Activated CD8-positive, alpha-beta T cell treated with anti-CD3 and anti-CD28 coated beads, Interleukin-2, amount 10 ng/mL, durations not matched to agents 7 days and 5 days (primary cell): ENCODE results near the gene PCLO. TPM values are rescaled to one million over a fixed set of nuclear protein-coding genes. Genes with fewer than 3 reads are reported as not detected.
"Not testable (repeated sequence)": the region's sequence is repeated elsewhere in the genome, so short reads cannot be mapped to it uniquely, and the experiment has no call there.

Source experiments
- ATAC-seq: fragments of 150-1000 bp; cut with Tn5 transposase; one replicate; pipeline ENCODE4 v1.10.0; 2021; ENCODE audit warnings: moderate library complexity
- CTCF ChIA-PET: fragments of 350-600 bp; sonication (Branson Sonifier 250); formaldehyde crosslinking; loops from one replicate; lab custom pipeline; 2021; ENCODE audit warnings: antibody characterized with exemption; lab: Charles Lee
- POLR2A ChIA-PET: fragments of 350-600 bp; sonication (Branson Sonifier 250); formaldehyde crosslinking; loops from one replicate; lab custom pipeline; 2021; ENCODE audit warnings: antibody characterized with exemption; lab: Charles Lee
- DNase-seq: peaks from one replicate; pipeline ENCODE4 v3.0.0-alpha.2; 2020
- H3K27ac Mint-ChIP-seq: one replicate; pipeline ENCODE4 v1.8.0; 2021; ENCODE audit warnings: mild to moderate bottlenecking, mixed read lengths
- H3K27me3 Mint-ChIP-seq: one replicate; pipeline ENCODE4 v1.8.0; 2021; ENCODE audit warnings: low read depth, mixed read lengths
- H3K36me3 Mint-ChIP-seq: one replicate; pipeline ENCODE4 v1.8.0; 2021; ENCODE audit warnings: low read depth, mixed read lengths
- H3K4me1 Mint-ChIP-seq: one replicate; pipeline ENCODE4 v1.8.0; 2021; ENCODE audit warnings: low read depth, mixed read lengths
- H3K4me3 Mint-ChIP-seq: one replicate; pipeline ENCODE4 v1.8.0; 2021; ENCODE audit warnings: mild to moderate bottlenecking, mixed read lengths
- H3K9me3 Mint-ChIP-seq: one replicate; pipeline ENCODE4 v1.8.0; 2022; ENCODE audit warnings: mixed read lengths; ENCODE audit not compliant: insufficient read depth
- total RNA-seq, 2 experiments: library from RNA; stranded (reverse); gene quantifications; one replicate each; pipeline ENCODE4 v1.2.3, GENCODE V29; 2021

Gene PCLO
- total RNA-seq, 2 experiments from 2014 or later: not detected

- H3K9me3 Mint-ChIP-seq: no peaks in the 10 kb centered on the region
- CTCF ChIA-PET: interaction anchor here (0.9 kb wide), 1 partner anchor 9 kb away, joined by 3 read pairs; no protein-coding TSS in a partner anchor
- no peak for DNase-seq
- POLR2A ChIA-PET: no interaction called here
- no peak for ATAC-seq
- no peaks in the 10 kb centered on the region for H3K27me3 Mint-ChIP-seq
- no peaks in the 10 kb centered on the region for H3K36me3 Mint-ChIP-seq
- H3K4me3 Mint-ChIP-seq: no peak overlapping the region
- H3K27ac Mint-ChIP-seq: no peak overlapping the region
- no peaks in the 10 kb centered on the region for H3K4me1 Mint-ChIP-seq
Measured at GRCh38 chr7:82736633-82737032, 426.1 kb downstream of the PCLO start.

- Mint-ChIP-seq H3K27me3 (no peaks in the 10 kb centered on the region), H3K9me3 (no peaks in the 10 kb centered on the region), H3K27ac (no peak overlapping the region), H3K36me3 (no peaks in the 10 kb centered on the region), H3K4me1 (no peaks in the 10 kb centered on the region), H3K4me3 (no peak overlapping the region)
- CTCF ChIA-PET: no interaction called here
- ATAC-seq: no peak
- DNase-seq: no peak
- POLR2A ChIA-PET: no interaction called here
Measured at GRCh38 chr7:82732677-82733076, 430.0 kb downstream of the PCLO start.

DNA sequence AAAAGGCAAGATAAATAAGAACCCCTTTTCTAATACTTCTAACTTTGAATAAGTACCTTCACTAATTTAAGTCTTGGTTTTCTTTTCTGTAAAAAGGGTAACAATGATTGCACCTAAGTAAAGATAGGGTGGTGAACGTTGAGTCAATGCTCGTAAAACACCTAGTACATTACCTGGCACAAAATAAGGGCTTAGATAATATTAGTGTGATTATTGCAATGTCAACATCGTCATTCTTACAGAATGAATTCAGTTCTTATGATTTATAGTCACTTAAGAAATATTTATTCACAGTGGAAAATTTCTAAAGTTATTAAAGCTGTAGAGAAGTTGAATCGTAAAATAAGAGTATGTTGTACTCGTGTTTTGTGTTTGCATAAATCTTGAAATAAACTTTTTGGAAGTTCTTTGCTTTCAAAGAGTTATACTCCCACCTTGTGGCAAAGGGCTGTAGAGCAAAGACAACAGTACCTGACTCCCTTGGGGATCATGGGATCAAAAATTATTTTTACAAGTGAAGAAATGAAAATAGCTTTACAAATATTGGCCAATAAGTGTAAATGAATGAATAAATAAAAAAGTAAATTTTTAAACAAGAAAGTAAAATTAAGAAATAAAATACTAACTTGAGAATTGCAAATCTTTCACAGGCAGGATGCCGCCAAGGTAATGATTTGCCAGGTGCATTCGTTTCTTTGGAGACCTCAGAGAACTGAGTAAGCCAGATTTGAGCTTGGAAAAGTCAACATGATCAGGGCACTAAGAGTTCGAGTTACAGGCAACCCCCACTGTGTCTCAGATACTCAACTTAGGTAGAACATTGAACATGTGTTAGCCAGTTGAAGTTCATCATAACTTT is 433.3 kb downstream of the PCLO start:
- H3K27ac Mint-ChIP-seq: no peak overlapping the region
- no peak for ATAC-seq
- ChIA-PET CTCF (interaction anchor here (0.9 to 1.0 kb wide), 2 partner anchors 123 to 158 kb away, joined by 3 to 4 read pairs; no protein-coding TSS in a partner anchor), POLR2A (no interaction called here)
- no peak overlapping the region for H3K4me3 Mint-ChIP-seq
- peak; percentile 24 for DNase-seq
- H3K9me3 Mint-ChIP-seq: no peaks in the 10 kb centered on the region
- H3K36me3 Mint-ChIP-seq: no peaks in the 10 kb centered on the region
- no peaks in the 10 kb centered on the region for H3K27me3 Mint-ChIP-seq
- H3K4me1 Mint-ChIP-seq: no peaks in the 10 kb centered on the region

- Mint-ChIP-seq H3K4me1 (no peaks in the 10 kb centered on the region), H3K4me3 (no peak overlapping the region), H3K9me3 (no peaks in the 10 kb centered on the region), H3K27ac (no peak overlapping the region), H3K36me3 (no peaks in the 10 kb centered on the region), H3K27me3 (no peaks in the 10 kb centered on the region)
- ATAC-seq (no peak), DNase-seq (no peak)
- CTCF ChIA-PET: no interaction called here
- POLR2A ChIA-PET: no interaction called here
Measured at GRCh38 chr7:82726038-82726800, 436.5 kb downstream of the PCLO start.

DNA sequence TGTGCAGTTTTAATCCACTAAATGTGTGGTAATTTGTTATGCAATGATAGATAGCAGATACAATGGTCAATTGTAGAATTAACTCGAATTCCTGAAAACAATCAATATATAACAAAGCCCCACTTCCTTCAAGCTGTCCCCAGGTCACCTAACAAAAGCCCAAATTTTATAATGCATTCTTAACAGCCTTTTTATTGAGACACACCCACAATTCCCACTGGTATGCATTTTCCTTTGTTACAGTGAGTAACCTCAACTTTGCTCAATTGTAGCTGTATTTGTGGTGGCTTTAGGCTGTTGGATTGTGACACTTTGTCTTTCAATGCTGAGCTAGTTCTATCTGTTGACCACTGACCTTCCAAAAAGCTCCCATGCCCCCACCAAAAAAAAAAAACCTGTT is 439.3 kb downstream of the PCLO start:
- DNase-seq (no peak), ATAC-seq (no peak)
- Mint-ChIP-seq H3K27me3 (no peaks in the 10 kb centered on the region), H3K27ac (no peak overlapping the region), H3K9me3 (no peaks in the 10 kb centered on the region), H3K4me3 (no peak overlapping the region), H3K36me3 (no peaks in the 10 kb centered on the region), H3K4me1 (no peaks in the 10 kb centered on the region)
- CTCF ChIA-PET: interaction anchor here (0.6 to 1.4 kb wide), 4 partner anchors 114 to 680 kb away, joined by 3 to 4 read pairs (median 4); no protein-coding TSS in a partner anchor
- POLR2A ChIA-PET: no interaction called here

DNA sequence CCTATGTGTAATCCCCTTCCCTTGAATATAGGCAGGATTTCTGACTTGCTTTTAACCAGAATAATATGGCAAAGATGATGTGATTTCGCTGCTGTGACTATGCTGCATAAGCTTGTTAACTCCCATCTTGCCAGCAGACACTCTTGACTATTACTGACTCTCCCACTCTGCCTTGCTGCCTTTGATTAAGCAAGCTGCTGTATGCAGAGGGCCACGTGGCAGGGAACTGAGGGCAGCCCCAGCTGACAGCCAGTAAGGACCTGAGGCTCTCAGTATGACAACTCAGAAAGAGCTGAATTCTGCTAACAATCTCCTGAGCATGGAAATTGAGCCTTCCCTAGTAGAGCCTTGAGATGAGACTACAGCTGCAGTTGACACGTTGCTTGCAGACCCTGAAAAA is 439.7 kb downstream of the PCLO start:
- H3K36me3 Mint-ChIP-seq: no peaks in the 10 kb centered on the region
- CTCF ChIA-PET: interaction anchor here (1.3 to 1.4 kb wide), 3 partner anchors 113 to 680 kb away, joined by 3 to 4 read pairs (median 4); no protein-coding TSS in a partner anchor
- no peak overlapping the region for H3K27ac Mint-ChIP-seq
- H3K9me3 Mint-ChIP-seq: no peaks in the 10 kb centered on the region
- no peak for ATAC-seq
- DNase-seq: no peak
- no peaks in the 10 kb centered on the region for H3K27me3 Mint-ChIP-seq
- H3K4me1 Mint-ChIP-seq: no peaks in the 10 kb centered on the region
- POLR2A ChIA-PET: no interaction called here
- H3K4me3 Mint-ChIP-seq: no peak overlapping the region

GRCh38 chr7:82715344-82715743 is 447.3 kb downstream of the PCLO start:
- no peak overlapping the region for H3K4me3 Mint-ChIP-seq
- no peak for ATAC-seq
- CTCF ChIA-PET: interaction anchor here (0.6 kb wide), 1 partner anchor 12 kb away, joined by 4 read pairs; no protein-coding TSS in a partner anchor

DNA sequence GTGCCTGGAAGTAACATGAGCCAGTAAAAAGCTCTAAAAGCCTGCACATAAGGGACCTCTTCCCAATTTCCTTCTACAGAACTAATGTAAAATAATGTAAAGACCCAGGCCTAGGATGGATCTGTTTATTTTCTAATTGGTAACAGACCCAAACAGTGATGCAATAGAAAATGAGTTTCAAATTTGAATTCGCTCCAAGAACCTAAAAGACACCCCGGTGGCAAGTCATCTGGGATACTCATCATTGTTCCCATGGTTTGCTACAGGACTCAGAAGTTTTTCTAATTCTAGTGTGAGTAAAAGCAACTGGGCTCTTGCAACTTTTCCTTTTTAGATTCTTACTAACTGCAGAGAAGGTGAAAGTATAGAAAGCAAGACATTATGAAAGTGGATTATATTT is 447.8 kb downstream of the PCLO start:
- ATAC-seq: no peak
- no peak for DNase-seq
- CTCF ChIA-PET: interaction anchor here (0.6 kb wide), 1 partner anchor 13 kb away, joined by 4 read pairs; no protein-coding TSS in a partner anchor
- POLR2A ChIA-PET: no interaction called here
- no peaks in the 10 kb centered on the region for H3K36me3 Mint-ChIP-seq
- H3K27me3 Mint-ChIP-seq: no peaks in the 10 kb centered on the region
- no peak overlapping the region for H3K4me3 Mint-ChIP-seq
- H3K9me3 Mint-ChIP-seq: no peaks in the 10 kb centered on the region
- H3K4me1 Mint-ChIP-seq: peaks cover 7% of the 10 kb centered on the region
- no peak overlapping the region for H3K27ac Mint-ChIP-seq

More at GRCh38 chr7:82715344-82715743, 447.3 kb downstream of the PCLO start:
- no peak for DNase-seq
- H3K27ac Mint-ChIP-seq: no peak overlapping the region
- H3K27me3 Mint-ChIP-seq: no peaks in the 10 kb centered on the region
- POLR2A ChIA-PET: no interaction called here
- no peaks in the 10 kb centered on the region for H3K36me3 Mint-ChIP-seq
- peaks cover 7% of the 10 kb centered on the region for H3K4me1 Mint-ChIP-seq
- no peaks in the 10 kb centered on the region for H3K9me3 Mint-ChIP-seq

DNA sequence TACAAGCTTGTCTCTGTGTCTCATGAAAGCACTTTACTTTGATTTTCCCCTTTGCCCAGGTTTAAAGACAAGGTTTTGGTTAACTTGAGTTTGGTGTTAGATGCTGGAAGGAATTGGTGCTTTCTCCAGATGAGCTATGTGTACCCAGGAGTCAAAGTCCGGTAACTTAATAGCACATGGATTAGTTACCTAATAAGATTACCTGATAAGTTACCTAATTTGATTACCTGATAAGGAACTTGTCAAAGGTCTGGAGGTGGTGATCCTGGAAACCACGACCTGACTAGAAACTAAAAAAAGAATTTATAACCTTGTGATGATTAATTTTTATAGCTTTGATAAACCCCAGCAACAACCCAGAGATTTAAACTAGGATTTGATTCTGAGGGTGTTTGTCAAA is 449.2 kb downstream of the PCLO start:
- Mint-ChIP-seq H3K4me3 (no peak overlapping the region), H3K27me3 (peaks cover 2% of the 10 kb centered on the region), H3K27ac (no peak overlapping the region), H3K4me1 (peaks cover 7% of the 10 kb centered on the region), H3K36me3 (no peaks in the 10 kb centered on the region), H3K9me3 (no peaks in the 10 kb centered on the region)
- POLR2A ChIA-PET: no interaction called here
- ATAC-seq (no peak), DNase-seq (no peak)
- CTCF ChIA-PET: no interaction called here

GRCh38 chr7:82706344-82706743 is 456.3 kb downstream of the PCLO start:
- POLR2A ChIA-PET, H3K27me3 Mint-ChIP-seq, DNase-seq, H3K4me1 Mint-ChIP-seq, ATAC-seq, H3K27ac Mint-ChIP-seq, H3K4me3 Mint-ChIP-seq, CTCF ChIA-PET, H3K9me3 Mint-ChIP-seq, H3K36me3 Mint-ChIP-seq: not testable (repeated sequence)

- Mint-ChIP-seq H3K36me3 (no peaks in the 10 kb centered on the region), H3K27ac (no peak overlapping the region), H3K27me3 (peaks cover 5% of the 10 kb centered on the region), H3K4me1 (no peaks in the 10 kb centered on the region), H3K4me3 (no peak overlapping the region), H3K9me3 (no peaks in the 10 kb centered on the region)
- DNase-seq (no peak), ATAC-seq (no peak)
- ChIA-PET CTCF (no interaction called here), POLR2A (no interaction called here)
Measured at GRCh38 chr7:82705517-82706260, 457.0 kb downstream of the PCLO start.
